T-helper 17 cell (primary cell): Measurements from ENCODE around the gene MUC2. TPM values are rescaled to one million over a fixed set of nuclear protein-coding genes. Genes with fewer than 3 reads are reported as not detected.

Experiments
- ATAC-seq: fragments of 150-1000 bp; cut with Tn5 transposase; 2 replicates; pipeline ENCODE4 v1.10.0; 2021; ENCODE audit warnings: mild to moderate bottlenecking, moderate library complexity
- DNase-seq, 3 donors: peaks; one replicate each; pipeline versions ENCODE4 v3.0.0 to v3.0.0-alpha.2; 2020 to 2021
- H3K9me3 ChIP-seq: one replicate; pipeline ENCODE4 v1.7.0; 2013; ENCODE audit warnings: low read length, mild to moderate bottlenecking; ENCODE audit not compliant: control insufficient read depth, poor library complexity, severe bottlenecking
- H3K27ac Mint-ChIP-seq: one replicate; pipeline ENCODE4 v1.8.0; 2022; ENCODE audit warnings: mild to moderate bottlenecking, moderate library complexity, mixed read lengths
- H3K27me3 Mint-ChIP-seq: one replicate; pipeline ENCODE4 v1.8.0; 2022; ENCODE audit warnings: mixed read lengths
- H3K36me3 Mint-ChIP-seq: one replicate; pipeline ENCODE4 v1.8.0; 2022; ENCODE audit warnings: low read depth, mixed read lengths
- H3K4me1 Mint-ChIP-seq: one replicate; pipeline ENCODE4 v1.8.0; 2022; ENCODE audit warnings: mild to moderate bottlenecking, mixed read lengths
- H3K4me3 Mint-ChIP-seq: one replicate; pipeline ENCODE4 v1.8.0; 2022; ENCODE audit warnings: mild to moderate bottlenecking, moderate library complexity, mixed read lengths
- total RNA-seq, 4 donors: library from RNA in 2 of 4; stranded (reverse) in 2 of 4; gene quantifications; one replicate each; pipeline ENCODE4 v1.2.3 and lab custom pipeline; 2022 to 2026

Gene MUC2
- total RNA-seq, 2 donors from 2014 or later = not detected

GRCh38 chr11:1085440-1086170, 10.9 kb downstream of the MUC2 start:
- Mint-ChIP-seq H3K27ac (no peak overlapping the region), H3K36me3 (no peaks in the 10 kb centered on the region), H3K4me3 (no peak overlapping the region), H3K4me1 (no peaks in the 10 kb centered on the region), H3K27me3 (peaks cover 4% of the 10 kb centered on the region)
- ATAC-seq (no peak), DNase-seq (peak in 2 of 3 donors; percentile 2 to 6)
- no peaks in the 10 kb centered on the region for H3K9me3 ChIP-seq

DNA sequence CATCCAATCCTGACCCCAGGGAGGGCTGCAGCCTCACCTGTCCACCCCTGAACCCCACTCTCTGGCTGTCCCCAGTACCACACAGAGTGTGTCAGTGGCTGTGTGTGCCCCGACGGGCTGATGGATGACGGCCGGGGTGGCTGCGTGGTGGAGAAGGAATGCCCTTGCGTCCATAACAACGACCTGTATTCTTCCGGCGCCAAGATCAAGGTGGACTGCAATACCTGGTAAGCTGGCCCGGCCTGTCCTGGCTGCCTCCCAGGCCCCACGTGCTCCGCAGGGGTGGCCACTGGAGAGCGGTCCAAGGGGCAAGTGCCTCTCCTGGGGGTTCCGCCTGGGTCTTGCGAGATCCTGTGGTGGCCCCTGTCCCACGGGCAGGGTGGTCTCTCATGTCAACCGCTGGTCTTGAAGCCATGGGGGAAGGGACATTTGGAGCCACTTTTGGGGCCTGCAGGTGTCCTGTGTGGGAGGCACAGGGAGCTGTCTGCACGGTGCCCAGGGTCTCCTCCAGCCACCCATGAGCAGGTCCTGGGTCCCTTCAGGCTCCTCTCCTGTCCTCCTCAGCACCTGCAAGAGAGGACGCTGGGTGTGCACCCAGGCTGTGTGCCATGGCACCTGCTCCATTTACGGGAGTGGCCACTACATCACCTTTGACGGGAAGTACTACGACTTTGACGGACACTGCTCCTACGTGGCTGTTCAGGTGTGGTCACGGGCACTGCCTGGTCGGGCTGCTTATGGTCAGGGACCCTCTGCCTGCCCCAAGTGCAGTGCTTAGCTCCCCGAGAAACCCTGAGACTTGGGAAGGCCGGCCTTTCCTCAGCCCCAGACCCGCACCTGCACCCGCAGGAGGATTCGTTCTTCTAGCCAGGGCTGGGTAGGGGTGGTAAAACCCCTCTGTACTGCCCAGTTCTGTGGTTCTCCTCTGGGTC, 11.8 kb downstream of the MUC2 start:
- H3K4me3 Mint-ChIP-seq = no peak overlapping the region
- no peaks in the 10 kb centered on the region for H3K36me3 Mint-ChIP-seq
- H3K9me3 ChIP-seq = no peaks in the 10 kb centered on the region
- no peak for ATAC-seq
- peaks cover 4% of the 10 kb centered on the region for H3K27me3 Mint-ChIP-seq
- DNase-seq = peak in 2 of 3 donors; percentile 3 to 6
- no peak overlapping the region for H3K27ac Mint-ChIP-seq
- no peaks in the 10 kb centered on the region for H3K4me1 Mint-ChIP-seq

GRCh38 chr11:1087279-1087960, 12.7 kb downstream of the MUC2 start:
- peak; percentile 1 to 6 (median 1) for DNase-seq
- no peaks in the 10 kb centered on the region for H3K36me3 Mint-ChIP-seq

GRCh38 chr11:1087961-1088926, 13.6 kb downstream of the MUC2 start:
- Mint-ChIP-seq H3K36me3 (no peaks in the 10 kb centered on the region), H3K27ac (no peak overlapping the region), H3K4me3 (no peak overlapping the region), H3K27me3 (peaks cover 4% of the 10 kb centered on the region), H3K4me1 (peaks cover 2% of the 10 kb centered on the region)
- ATAC-seq (no peak), DNase-seq (peak in 2 of 3 donors; percentile 0 to 5)
- H3K9me3 ChIP-seq = no peaks in the 10 kb centered on the region

More at GRCh38 chr11:1087279-1087960, 12.7 kb downstream of the MUC2 start:
- no peaks in the 10 kb centered on the region for H3K4me1 Mint-ChIP-seq
- H3K27me3 Mint-ChIP-seq = peaks cover 4% of the 10 kb centered on the region
- H3K27ac Mint-ChIP-seq = no peak overlapping the region
- H3K9me3 ChIP-seq = no peaks in the 10 kb centered on the region
- no peak overlapping the region for H3K4me3 Mint-ChIP-seq
- ATAC-seq = no peak

DNA sequence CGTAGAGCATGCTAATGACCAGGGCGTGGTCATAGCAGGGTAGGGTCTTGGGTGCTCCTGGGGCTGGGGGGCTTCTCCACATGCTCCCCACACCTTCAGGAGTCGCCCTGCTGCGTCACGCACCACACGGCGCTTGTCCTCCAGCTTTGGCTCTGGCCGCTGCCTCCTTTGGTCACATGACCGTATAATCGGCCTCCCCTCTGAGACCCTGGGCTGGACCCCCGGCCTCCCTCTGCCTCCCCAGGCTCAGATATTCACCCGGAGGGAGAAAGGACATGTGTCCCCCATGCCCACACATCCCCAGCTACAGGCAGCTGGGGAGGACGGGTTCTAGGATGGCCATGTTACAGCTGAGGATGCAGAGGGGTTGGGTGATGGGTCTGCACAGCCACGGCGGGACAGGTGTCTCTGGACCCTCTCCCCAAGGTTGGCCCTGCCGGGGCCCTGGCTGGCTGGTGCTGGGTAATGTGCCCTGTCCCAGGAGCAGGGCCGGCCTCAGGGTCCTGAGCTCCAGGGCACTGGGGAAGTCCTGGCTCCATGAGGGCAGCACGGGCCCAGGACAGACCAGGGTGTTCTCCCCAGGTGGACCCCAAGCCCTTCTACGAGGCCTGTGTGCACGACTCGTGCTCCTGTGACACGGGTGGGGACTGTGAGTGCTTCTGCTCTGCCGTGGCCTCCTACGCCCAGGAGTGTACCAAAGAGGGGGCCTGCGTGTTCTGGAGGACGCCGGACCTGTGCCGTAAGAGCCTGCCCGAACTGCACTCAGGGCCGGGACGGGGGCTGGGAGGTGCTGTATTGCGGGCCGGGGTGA, 14.5 kb downstream of the MUC2 start:
- no peaks in the 10 kb centered on the region for H3K9me3 ChIP-seq
- Mint-ChIP-seq H3K27ac (no peak overlapping the region), H3K4me1 (peaks cover 2% of the 10 kb centered on the region), H3K36me3 (no peaks in the 10 kb centered on the region), H3K27me3 (no peaks in the 10 kb centered on the region), H3K4me3 (no peak overlapping the region)
- DNase-seq (peak in 2 of 3 donors; percentile 3 to 6), ATAC-seq (no peak)

DNA sequence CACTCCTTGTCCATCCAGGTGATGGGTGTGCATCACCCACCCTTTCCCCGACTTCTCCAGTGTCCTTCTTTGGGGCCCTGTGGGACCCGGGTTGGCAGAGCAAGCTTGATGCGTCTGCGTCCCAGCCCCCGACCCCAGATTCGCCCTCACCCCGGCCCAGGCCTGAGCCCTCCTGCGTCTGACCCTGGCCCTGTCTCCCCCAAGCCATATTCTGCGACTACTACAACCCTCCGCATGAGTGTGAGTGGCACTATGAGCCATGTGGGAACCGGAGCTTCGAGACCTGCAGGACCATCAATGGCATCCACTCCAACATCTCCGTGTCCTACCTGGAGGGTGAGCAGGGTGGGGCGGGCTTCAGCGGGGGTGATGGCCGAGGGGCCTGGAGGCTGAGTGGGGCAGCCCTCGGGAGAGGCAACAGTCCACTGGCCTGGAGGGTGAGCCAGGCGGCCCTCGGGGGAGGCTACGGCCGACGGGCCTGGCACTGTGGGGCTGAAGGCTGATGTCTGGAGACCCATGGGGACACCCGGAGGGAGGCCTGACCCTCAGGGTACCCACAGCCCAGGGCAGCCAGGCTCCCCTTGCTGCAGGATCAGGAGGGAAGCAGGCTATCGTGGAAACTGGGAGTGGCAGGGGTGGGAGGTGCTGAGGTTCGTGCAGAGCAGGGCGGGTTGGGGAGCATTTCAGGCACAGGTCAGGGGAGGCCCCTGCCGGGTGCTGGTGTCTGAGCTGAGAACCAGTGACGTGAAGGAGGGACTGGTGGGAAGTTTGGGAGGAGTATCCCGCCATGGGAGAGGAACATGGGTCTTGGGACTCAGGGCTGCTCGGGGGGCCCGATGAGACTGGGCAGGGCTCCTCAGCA, 15.3 kb downstream of the MUC2 start:
- peak in 1 of 3 donors; percentile 2 for DNase-seq
- no peak overlapping the region for H3K27ac Mint-ChIP-seq
- no peak for ATAC-seq
- H3K9me3 ChIP-seq = no peaks in the 10 kb centered on the region
- H3K36me3 Mint-ChIP-seq = no peaks in the 10 kb centered on the region
- H3K27me3 Mint-ChIP-seq = no peaks in the 10 kb centered on the region
- H3K4me3 Mint-ChIP-seq = no peak overlapping the region
- H3K4me1 Mint-ChIP-seq = peaks cover 2% of the 10 kb centered on the region

DNA sequence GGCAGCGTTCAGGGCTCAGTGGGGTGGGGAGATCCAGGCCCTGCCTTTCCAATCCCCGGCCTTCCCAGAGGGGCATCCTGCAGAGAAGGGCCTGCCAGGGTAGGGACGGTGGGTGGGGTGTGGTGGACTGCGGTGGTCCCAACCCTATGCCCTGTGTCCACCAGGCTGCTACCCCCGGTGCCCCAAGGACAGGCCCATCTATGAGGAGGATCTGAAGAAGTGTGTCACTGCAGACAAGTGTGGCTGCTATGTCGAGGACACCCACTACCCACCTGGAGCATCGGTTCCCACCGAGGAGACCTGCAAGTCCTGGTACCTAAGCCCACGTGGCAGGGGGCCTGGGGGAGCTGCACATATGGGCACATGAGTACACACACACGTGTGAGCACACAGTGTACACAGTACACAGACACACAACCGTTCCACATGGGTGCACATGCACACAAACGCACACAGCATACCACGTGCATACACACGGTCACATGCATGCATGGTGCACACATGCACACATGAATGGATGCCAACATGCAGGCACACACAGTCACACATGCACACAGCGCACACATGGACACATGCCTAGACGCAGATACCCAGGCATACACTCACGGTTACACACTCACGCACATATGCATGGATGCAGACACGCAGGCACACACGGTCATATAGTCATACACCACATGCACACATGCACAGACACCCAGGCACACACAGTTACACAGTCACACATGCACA, 16.1 kb downstream of the MUC2 start:
- H3K9me3 ChIP-seq = no peaks in the 10 kb centered on the region
- Mint-ChIP-seq H3K27ac (no peak overlapping the region), H3K36me3 (no peaks in the 10 kb centered on the region), H3K27me3 (no peaks in the 10 kb centered on the region), H3K4me3 (no peak overlapping the region), H3K4me1 (peaks cover 2% of the 10 kb centered on the region)
- ATAC-seq = no peak
- DNase-seq = peak in 1 of 3 donors; percentile 1

GRCh38 chr11:1091332-1092083, 16.8 kb downstream of the MUC2 start:
- Mint-ChIP-seq H3K4me1 (peaks cover 2% of the 10 kb centered on the region), H3K4me3 (no peak overlapping the region), H3K27me3 (no peaks in the 10 kb centered on the region), H3K36me3 (no peaks in the 10 kb centered on the region), H3K27ac (no peak overlapping the region)
- no peak for ATAC-seq
- DNase-seq = no peak
- H3K9me3 ChIP-seq = no peaks in the 10 kb centered on the region

GRCh38 chr11:1092145-1092670, 17.5 kb downstream of the MUC2 start:
- no peaks in the 10 kb centered on the region for H3K36me3 Mint-ChIP-seq
- no peak overlapping the region for H3K4me3 Mint-ChIP-seq
- ATAC-seq (no peak), DNase-seq (no peak)
- H3K9me3 ChIP-seq = no peaks in the 10 kb centered on the region
- no peaks in the 10 kb centered on the region for H3K27me3 Mint-ChIP-seq
- peaks cover 2% of the 10 kb centered on the region for H3K4me1 Mint-ChIP-seq
- H3K27ac Mint-ChIP-seq = no peak overlapping the region

DNA sequence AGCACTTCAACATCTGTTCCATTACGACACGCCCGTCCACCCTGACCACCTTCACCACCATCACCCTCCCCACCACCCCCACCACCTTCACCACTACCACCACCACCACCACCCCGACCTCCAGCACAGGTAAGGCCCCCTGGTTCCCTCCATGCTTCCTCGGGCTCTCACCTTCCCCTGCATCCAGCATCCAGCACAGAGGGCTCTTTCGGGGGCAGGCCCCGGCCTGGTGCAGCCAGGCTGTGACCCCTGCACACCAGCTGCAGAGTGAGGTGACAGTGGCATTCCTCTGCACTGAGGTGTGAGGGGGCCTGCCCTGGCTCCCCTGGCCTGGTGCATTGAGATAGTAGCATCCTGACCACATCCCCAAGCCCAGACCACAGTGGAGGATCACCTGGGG, 18.2 kb downstream of the MUC2 start:
- no peaks in the 10 kb centered on the region for H3K27me3 Mint-ChIP-seq
- no peak overlapping the region for H3K4me3 Mint-ChIP-seq
- H3K36me3 Mint-ChIP-seq = no peaks in the 10 kb centered on the region
- DNase-seq (no peak), ATAC-seq (no peak)
- no peaks in the 10 kb centered on the region for H3K9me3 ChIP-seq
- H3K27ac Mint-ChIP-seq = no peak overlapping the region
- H3K4me1 Mint-ChIP-seq = peaks cover 2% of the 10 kb centered on the region
